GM19324 (cell line): ENCODE data around the gene CCNB3.

Source experiments
- ATAC-seq: cut with Tn5 transposase; IDR thresholded peaks from one replicate; pipeline ENCODE4 v1.9.1; 2021; ENCODE audit warnings: mild to moderate bottlenecking, moderate library complexity; ENCODE audit not compliant: unreplicated experiment, low FRiP score

Gene CCNB3, protein sequence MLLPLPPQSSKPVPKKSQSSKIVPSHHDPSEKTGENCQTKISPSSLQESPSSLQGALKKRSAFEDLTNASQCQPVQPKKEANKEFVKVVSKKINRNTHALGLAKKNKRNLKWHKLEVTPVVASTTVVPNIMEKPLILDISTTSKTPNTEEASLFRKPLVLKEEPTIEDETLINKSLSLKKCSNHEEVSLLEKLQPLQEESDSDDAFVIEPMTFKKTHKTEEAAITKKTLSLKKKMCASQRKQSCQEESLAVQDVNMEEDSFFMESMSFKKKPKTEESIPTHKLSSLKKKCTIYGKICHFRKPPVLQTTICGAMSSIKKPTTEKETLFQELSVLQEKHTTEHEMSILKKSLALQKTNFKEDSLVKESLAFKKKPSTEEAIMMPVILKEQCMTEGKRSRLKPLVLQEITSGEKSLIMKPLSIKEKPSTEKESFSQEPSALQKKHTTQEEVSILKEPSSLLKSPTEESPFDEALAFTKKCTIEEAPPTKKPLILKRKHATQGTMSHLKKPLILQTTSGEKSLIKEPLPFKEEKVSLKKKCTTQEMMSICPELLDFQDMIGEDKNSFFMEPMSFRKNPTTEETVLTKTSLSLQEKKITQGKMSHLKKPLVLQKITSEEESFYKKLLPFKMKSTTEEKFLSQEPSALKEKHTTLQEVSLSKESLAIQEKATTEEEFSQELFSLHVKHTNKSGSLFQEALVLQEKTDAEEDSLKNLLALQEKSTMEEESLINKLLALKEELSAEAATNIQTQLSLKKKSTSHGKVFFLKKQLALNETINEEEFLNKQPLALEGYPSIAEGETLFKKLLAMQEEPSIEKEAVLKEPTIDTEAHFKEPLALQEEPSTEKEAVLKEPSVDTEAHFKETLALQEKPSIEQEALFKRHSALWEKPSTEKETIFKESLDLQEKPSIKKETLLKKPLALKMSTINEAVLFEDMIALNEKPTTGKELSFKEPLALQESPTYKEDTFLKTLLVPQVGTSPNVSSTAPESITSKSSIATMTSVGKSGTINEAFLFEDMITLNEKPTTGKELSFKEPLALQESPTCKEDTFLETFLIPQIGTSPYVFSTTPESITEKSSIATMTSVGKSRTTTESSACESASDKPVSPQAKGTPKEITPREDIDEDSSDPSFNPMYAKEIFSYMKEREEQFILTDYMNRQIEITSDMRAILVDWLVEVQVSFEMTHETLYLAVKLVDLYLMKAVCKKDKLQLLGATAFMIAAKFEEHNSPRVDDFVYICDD (N-terminal part only)

DNA sequence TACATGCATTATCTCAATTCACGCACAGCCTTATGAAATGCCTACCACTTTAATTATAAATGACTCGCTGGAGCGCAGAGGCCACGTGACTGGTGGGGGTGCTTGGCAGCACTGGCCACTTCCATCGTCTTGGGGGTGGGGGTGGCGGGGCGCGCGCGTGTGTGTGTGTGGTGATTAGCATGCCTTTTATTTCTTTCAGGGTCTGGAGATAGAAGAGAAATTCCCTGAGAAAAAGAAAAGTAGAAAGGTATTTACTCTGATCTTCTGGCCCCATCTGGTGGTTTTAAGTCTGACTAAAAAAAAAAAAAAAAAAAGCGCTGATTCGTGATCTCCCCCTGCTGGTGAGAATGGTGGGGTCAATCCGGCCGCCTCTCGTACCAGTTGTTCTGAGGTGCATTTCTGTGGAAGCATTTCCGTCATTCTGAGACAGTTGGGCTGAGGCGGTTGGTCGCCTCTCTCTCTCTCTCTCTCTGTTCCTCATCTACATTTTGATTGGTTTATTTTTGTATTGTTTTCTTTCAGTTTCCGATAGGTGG, at the start of gene CCNB3:
TSS of gene CCNB3 (plus strand) at position 402 of the 536 bp plus-strand sequence. CDS start 80,399 bp downstream, outside the sequence.
- peak; percentile 85 for ATAC-seq

DNA sequence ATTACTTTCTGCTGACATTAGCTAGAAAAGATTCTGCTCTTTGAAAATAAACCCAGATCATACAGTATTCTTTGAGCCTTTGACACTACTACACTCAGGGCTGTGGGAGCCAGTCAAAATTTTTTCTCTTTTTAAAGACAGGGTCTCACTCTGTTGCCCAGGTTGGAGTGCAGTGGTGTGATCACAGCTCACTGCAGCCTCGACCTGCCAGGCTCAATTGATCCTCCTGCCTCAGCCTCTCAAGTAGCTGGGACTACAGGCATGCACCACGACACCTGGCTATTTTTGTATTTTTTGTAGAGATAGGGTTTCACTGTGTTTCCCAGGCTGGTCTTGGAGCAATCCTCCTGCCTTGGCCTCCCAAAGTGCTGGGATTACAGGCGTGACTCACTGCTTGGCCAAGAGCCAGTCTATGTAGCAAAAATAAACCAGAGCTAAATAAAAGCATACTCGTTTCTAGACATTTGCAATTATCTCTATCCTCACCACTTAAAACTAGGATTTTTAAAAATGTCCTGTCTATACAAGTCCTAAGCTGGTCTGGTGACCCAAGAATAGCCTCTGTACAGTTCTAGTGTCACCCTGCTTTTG, 46.9 kb upstream of the CCNB3 start:
- no peak for ATAC-seq

DNA sequence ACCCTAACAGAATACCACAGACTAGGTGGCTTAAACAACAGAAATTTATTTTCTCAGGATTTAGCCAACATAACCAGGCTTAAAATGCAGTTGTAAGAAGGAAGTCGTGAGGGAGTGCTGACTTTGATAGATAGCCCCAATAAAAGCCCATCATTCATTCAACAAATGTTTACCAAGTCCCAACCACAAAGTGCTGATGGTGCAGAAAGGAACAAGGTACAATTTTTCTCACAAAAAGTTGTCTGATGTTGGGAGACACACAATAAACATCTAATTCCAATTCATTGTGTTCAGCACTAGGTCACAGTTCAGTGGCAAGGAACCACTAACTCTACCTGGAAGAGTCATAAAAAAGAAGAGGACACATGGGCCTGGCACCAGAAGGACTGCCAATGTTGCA, 46.0 kb upstream of the CCNB3 start:
- no peak for ATAC-seq

DNA sequence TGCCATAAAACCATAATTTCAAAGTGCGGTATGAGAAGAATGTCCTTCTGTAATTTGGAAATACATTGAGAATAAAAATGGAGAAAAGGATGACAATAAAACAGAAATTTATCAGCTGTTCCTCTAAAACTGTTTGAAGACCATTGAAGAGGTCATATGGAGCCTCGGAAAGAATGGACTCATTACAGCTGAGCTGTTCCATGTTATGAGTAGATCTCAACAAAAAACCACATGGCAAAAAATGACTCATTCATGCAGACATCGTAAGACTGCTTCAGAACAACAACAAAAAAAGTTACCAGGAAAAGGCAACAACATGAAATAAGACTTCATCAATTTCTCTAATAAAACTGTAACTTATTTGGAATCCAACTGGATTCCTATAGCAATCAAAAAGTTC, 43.4 kb upstream of the CCNB3 start:
- ATAC-seq: no peak

DNA sequence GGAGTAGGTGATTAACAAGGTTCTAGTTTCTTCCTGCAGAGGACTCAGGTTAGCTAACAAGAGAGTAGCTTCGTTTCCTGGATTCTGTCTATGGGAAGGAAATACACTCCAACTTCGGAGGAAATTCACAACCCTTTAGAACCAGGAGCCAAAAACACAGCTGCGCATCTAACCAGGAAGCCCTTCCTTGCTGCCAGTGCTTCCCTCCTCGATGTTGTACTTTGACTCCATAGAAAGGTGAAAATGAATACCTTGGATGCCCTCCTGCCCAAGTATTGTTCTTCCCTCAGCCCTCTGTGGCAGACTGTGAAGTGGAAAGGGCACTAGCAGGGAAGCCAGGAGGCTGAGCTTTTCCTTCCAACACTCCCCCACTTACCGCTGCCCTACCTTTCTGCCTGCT, 38.8 kb upstream of the CCNB3 start:
- ATAC-seq: no peak

DNA sequence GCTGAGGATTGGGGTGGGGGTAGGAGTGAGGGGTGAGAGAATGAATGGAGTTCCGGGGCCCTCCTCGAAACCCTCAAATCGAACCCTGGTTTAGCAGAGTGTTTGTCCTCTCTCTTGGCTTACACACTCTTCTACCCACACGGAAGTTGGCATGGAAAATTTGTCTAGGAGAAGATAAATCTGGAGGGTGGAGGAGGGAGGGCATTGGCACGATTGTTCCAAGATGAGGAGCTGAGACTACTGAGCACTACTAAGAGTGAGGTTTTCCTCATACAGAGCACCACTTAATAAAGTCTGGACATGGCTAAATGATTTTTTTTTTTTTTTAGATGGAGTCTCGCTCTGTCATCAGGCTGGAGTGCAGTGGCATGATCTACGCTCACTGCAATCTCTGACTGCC, 37.2 kb upstream of the CCNB3 start:
- ATAC-seq: no peak

DNA sequence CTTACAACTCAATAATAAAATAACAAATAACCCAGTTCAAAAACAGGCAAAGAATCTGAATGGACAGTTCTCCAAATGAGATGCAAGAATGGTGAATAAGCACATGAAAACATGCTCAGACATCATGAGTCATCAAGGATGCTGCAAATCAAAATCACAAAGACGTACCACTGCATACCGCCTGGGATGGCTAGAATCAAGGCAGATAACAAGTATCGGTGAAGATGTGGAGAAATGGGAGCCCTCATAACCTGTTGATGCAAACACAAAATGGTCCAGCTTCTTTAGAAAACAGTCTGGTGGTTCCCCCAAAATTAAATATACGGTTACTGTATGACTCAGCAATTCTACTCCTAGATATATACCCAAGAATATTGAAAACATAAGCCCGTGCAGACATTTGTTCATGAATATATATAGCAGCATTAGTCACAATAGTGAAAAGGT, 36.3 kb upstream of the CCNB3 start:
- ATAC-seq: no peak

DNA sequence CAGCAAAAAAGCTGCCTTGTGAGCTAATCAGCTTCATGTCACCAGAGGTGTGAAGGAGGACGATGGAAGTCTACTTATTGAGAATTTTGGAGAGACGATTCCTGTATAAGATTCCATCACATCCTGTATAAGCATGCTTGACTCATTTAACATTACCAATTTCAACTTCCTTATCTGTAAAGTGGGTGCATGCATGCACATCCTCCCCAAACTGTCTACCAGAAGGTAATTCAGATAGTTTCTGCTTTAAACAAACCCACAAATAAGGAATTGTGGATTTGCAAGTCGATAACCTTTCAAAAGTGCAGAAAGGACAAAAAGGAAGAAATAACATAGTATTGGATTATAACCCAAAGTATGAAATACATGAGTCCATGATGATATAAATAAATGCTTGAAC, 34.8 kb upstream of the CCNB3 start:
- ATAC-seq: no peak

DNA sequence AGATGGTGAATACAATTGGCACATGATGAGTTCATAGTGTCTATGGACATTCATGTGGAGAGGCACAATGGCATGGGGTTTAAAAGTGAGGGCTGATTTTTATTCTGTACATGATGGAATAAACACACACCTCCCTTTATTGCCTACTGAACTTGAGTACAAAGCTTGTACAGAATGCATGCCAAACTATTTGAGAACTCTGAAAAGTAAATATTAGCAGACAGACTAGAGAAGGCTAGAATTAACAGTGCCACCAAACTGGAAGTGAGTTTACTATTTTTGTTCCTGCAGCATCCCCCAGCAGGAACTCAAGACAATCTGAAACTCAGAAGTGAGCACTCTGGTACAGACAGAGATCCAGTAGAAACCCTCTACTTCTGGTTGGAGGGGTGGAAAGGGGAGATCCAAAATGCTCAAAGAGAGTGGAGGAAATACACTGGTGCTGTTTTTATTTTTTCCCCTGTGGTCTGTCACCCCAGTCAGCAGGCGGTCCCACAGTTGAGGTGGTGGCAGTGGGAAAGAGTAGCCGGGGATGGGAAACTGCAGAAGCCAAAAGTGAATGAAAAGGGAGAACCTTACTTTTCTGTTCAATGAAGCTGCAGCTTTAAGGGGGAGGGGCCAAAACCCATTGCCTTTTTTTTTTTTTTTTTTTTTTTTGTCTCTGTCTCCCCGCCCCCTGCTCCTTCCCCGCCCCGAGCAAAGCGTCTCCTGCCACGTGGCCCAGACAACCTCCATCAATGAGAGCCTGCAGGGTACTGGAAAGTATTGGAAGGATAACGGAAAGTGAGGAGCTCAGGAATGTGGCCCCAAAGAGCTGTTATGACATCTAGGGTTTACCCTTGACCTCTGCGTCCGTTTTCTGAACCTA, 24.3 kb upstream of the CCNB3 start:
- no peak for ATAC-seq

DNA sequence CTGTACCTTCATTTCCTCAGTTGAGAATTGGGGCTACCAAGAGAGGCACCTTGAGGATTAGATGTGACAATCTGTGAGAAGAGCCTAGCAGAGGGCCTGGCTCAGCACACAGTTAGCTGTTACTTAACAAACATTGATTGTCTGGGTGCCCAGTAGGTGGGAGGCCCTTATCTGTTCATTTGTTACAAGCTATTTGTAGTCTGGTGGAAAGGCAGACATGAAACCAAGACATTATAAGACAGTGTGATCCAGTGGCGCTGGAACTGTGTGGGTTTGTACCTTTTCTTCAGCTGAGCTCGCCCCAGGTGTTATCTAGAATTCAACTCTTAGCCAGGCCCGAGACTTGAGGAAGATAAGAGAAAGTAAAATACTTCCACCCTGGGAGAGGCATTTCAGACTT, 20.7 kb upstream of the CCNB3 start:
- no peak for ATAC-seq

DNA sequence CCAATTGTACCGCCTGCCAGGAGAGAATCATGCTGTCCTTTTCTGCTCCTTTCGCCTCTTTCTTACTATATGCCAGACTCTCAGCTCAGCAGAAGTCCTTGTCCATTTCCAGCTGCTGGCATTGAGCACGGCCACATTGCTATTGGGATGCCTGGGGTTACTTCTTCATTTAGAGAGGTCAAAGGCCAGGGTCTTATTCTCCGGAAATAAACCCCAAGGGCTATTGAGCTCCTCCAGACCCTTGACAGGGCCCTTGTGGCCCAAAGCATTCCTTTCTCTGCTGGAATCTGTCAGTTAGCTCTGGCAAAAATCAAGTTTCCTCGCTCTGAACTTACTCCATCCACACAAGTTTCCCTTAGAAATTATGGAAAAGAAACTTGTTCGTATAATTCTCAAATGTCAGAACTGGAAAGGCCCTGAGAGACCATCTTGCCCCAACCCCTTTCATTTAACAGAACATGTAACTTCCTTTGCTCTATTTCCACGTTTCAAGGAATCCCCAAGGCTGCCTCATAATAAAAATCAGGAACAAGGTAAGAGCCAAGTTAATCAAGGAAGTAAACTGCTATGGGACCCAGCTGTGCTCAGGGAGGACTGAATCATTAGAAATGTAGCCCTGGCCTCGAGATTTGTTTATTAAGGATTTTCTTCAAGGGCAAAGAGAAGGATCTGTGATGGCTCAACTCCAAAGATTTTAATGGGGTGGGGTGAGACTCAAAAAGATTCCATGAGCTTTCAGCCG, 15.5 kb upstream of the CCNB3 start:
- no peak for ATAC-seq

DNA sequence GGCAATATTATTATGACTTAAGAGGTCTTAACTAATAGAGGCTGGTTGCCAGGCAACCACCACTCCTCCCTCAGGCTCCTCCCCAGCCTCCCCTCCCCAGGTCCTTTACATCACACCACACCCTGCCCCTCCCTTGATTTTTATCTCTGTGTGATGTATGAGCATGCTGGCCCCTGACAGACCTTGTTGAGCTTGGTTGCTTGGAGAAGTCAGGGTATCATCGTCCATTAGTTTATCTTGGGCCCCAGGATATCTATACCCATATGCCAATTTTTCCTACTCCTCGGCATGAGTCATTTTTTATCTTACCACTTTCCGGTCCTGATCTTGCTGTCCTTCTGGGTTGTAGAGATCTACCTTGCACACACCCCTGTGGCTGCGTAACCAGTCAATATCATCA, 6.2 kb upstream of the CCNB3 start:
- ATAC-seq: no peak

DNA sequence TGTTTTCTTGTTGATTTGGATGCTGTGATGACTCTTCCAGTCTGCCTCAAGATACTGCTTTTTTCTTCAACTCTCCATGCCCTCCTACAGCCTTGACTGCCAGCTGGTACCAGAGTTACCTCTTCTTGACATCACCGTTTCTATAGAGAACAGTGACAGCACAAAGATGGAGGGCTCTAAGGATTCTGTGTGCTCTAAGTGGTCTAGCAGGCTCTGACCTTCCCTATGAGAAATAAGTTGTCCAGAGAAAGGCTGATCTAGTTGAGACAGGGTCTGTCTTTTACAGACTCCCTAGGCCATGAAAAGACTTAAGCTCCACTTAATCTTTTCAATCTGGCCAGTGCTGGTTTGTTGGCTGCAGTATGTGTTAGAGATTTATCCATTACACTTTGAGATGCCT, 3.7 kb upstream of the CCNB3 start, which contains the start of gene AKAP4:
TSS of gene AKAP4 (minus strand) at position 101 of the 400 bp plus-strand sequence. CDS start 118 bp downstream, outside the sequence.
- no peak for ATAC-seq

DNA sequence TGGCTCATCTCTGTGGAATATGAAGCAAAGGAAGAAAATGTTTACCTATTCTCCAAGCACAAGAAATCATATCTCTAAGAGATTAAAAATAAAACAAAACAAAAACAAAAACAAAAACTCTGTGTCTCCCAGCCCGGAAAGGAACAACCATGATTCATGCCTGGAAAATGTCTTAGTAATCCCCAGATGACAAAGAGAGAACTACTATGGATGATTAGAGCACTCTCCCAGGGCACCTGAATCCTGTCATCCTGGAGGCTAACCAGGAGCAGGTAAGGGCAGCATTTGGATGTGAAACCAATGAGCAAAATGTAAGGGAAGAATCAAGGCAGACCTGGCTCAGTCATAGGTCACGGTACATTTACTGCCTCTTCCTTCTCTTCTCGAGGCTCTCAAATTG, 2.0 kb upstream of the CCNB3 start:
- ATAC-seq: no peak

DNA sequence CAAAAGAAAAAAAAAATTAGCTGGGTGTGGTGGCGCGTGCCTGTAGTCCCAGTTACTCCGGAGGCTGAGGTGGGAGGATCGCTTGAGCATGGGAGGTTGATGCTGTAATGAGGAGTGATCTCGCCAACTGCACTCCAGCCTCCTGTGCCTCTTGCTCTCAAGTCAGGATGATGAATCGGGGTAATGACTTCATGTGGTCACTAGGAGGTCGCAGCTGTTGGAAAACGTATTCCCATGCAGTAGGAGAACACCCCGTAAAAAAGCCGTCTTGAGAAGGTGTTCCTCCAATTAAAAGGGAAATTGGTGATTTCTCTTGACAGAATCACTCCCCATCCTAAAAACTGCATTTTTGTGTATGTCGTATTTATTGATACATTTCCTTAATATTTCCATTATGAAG, 2.2 kb downstream of the CCNB3 start:
- ATAC-seq: no peak

DNA sequence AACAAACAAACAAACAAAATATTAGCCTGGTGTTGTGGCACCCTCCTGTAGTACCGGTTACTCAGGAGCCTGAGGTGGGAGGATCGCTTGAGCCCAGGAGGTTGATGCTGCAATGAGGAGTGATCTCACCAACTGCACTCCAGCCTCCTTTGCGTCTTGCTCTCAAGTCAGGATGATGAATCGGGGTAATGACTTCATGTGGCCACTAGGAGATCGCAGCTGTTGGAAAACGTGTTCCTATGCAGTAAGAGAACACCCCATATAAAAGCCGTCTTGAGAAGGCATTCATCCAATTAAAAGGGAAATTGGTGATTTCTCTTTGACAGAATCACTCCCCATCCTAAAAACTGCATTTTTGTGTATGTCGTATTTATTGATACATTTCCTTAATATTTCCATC, 6.9 kb downstream of the CCNB3 start:
- ATAC-seq: no peak

DNA sequence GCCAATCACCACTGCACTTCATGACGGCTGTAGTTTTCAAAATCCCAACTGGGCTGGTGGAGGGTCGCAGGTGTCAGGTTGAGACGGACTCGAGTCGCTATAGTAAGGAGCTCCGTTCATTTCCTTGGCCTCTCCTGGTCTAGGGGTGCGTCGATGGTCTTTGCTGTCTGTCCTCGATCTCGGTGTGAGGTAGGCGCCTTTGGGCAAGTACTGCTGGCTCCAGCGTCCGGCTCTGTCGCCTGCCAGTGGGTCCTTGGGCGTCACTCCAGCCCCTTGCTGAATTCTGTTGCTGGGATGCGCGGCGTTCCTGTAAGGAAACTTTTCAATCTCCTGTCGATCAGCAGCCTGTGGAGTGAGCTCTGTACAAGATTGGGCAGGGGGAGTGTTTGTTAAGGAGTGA, 76.7 kb downstream of the CCNB3 start:
- no peak for ATAC-seq

DNA sequence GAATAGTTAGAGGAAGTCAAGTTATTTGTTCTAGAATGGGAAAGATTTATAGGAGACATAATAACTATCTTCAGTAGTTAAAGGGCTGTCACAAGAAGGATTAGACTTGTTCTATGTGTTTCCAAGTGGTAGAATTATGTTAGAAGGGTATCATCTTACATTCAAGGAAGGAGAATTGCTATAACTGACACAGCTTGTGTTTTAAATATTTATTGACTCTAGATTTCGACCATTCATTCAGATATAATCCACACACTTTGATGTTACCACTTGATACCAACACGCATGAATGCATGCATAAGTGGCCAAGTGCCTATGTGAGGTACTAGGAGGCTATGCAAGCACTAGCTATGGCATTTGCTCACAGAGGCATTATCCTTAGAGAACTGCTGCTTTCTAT, 122.7 kb downstream of the CCNB3 start:
- no peak for ATAC-seq
